Activated CD4-positive, alpha-beta memory T cell treated with anti-CD3 and anti-CD28 coated beads, Interleukin-2, amount 10 ng/mL, durations not matched to agents 7 days and 5 days (primary cell): ENCODE results near the gene SOX6. TPM values are rescaled to one million over a fixed set of nuclear protein-coding genes. Genes with fewer than 3 reads are reported as not detected.

Experiments
- CTCF ChIA-PET: fragments of 350-600 bp; sonication (Branson Sonifier 250); formaldehyde crosslinking; loops from one replicate; lab custom pipeline; 2021; ENCODE audit warnings: antibody characterized with exemption, inconsistent platforms; lab: Charles Lee
- POLR2A ChIA-PET: fragments of 350-600 bp; sonication (Branson Sonifier 250); formaldehyde crosslinking; loops from one replicate; lab custom pipeline; 2021; ENCODE audit warnings: antibody characterized with exemption; lab: Charles Lee
- DNase-seq: peaks from one replicate; pipeline ENCODE4 v3.0.0-alpha.2; 2020
- H3K27ac Mint-ChIP-seq: one replicate; pipeline ENCODE4 v1.8.0; 2021; ENCODE audit warnings: mild to moderate bottlenecking, mixed read lengths
- H3K27me3 Mint-ChIP-seq: one replicate; pipeline ENCODE4 v1.8.0; 2021; ENCODE audit warnings: mixed read lengths
- H3K36me3 Mint-ChIP-seq: one replicate; pipeline ENCODE4 v1.8.0; 2021; ENCODE audit warnings: low read depth, mixed read lengths
- H3K4me1 Mint-ChIP-seq: one replicate; pipeline ENCODE4 v1.8.0; 2021; ENCODE audit warnings: mixed read lengths
- H3K4me3 Mint-ChIP-seq: one replicate; pipeline ENCODE4 v1.8.0; 2021; ENCODE audit warnings: mild to moderate bottlenecking, mixed read lengths
- H3K9me3 Mint-ChIP-seq: one replicate; pipeline ENCODE4 v1.8.0; 2021; ENCODE audit warnings: mixed read lengths
- total RNA-seq, 2 experiments: library from RNA; stranded (reverse); gene quantifications; one replicate each; pipeline ENCODE4 v1.2.3, GENCODE V29; 2021

SOX6 gene
- total RNA-seq, 2 experiments from 2014 or later, result not detected

GRCh38 chr11:16180868-16181267 is 175.5 kb downstream of the SOX6 start:
- no peaks in the 10 kb centered on the region for H3K36me3 Mint-ChIP-seq
- H3K9me3 Mint-ChIP-seq, result no peaks in the 10 kb centered on the region
- H3K27ac Mint-ChIP-seq, result no peak overlapping the region
- H3K27me3 Mint-ChIP-seq, result no peaks in the 10 kb centered on the region
- ChIA-PET CTCF (no interaction called here), POLR2A (no interaction called here)
- H3K4me3 Mint-ChIP-seq, result no peak overlapping the region
- no peaks in the 10 kb centered on the region for H3K4me1 Mint-ChIP-seq
- DNase-seq, result no peak

- H3K4me1 Mint-ChIP-seq, result no peaks in the 10 kb centered on the region
- no peak for DNase-seq
- H3K27me3 Mint-ChIP-seq, result no peaks in the 10 kb centered on the region
- no peak overlapping the region for H3K4me3 Mint-ChIP-seq
- no peaks in the 10 kb centered on the region for H3K36me3 Mint-ChIP-seq
- CTCF ChIA-PET, result no interaction called here
- no peak overlapping the region for H3K27ac Mint-ChIP-seq
- POLR2A ChIA-PET, result no interaction called here
- H3K9me3 Mint-ChIP-seq, result no peaks in the 10 kb centered on the region
Observed at GRCh38 chr11:16179676-16180075, 176.7 kb downstream of the SOX6 start.

GRCh38 chr11:16178273-16178672 is 178.1 kb downstream of the SOX6 start:
- CTCF ChIA-PET, result no interaction called here
- no peak for DNase-seq
- no peaks in the 10 kb centered on the region for H3K36me3 Mint-ChIP-seq
- no peaks in the 10 kb centered on the region for H3K27me3 Mint-ChIP-seq
- H3K4me1 Mint-ChIP-seq, result no peaks in the 10 kb centered on the region
- H3K9me3 Mint-ChIP-seq, result no peaks in the 10 kb centered on the region
- POLR2A ChIA-PET, result no interaction called here
- no peak overlapping the region for H3K4me3 Mint-ChIP-seq
- H3K27ac Mint-ChIP-seq, result no peak overlapping the region

- Mint-ChIP-seq H3K36me3 (no peaks in the 10 kb centered on the region), H3K4me1 (no peaks in the 10 kb centered on the region), H3K27ac (no peak overlapping the region), H3K4me3 (no peak overlapping the region), H3K27me3 (no peaks in the 10 kb centered on the region), H3K9me3 (no peaks in the 10 kb centered on the region)
- CTCF ChIA-PET, result no interaction called here
- DNase-seq, result no peak
- POLR2A ChIA-PET, result no interaction called here
Observed at GRCh38 chr11:16177688-16178087, 178.7 kb downstream of the SOX6 start.

GRCh38 chr11:16173798-16174197 is 182.5 kb downstream of the SOX6 start:
- no peaks in the 10 kb centered on the region for H3K9me3 Mint-ChIP-seq
- no peak overlapping the region for H3K27ac Mint-ChIP-seq
- ChIA-PET CTCF (no interaction called here), POLR2A (no interaction called here)
- H3K36me3 Mint-ChIP-seq, result no peaks in the 10 kb centered on the region
- no peak for DNase-seq
- H3K4me3 Mint-ChIP-seq, result no peak overlapping the region
- no peaks in the 10 kb centered on the region for H3K4me1 Mint-ChIP-seq
- H3K27me3 Mint-ChIP-seq, result no peaks in the 10 kb centered on the region

- Mint-ChIP-seq H3K36me3 (no peaks in the 10 kb centered on the region), H3K27me3 (no peaks in the 10 kb centered on the region), H3K9me3 (no peaks in the 10 kb centered on the region), H3K27ac (no peak overlapping the region), H3K4me3 (no peak overlapping the region), H3K4me1 (no peaks in the 10 kb centered on the region)
- ChIA-PET POLR2A (no interaction called here), CTCF (no interaction called here)
- DNase-seq, result no peak
Observed at GRCh38 chr11:16171882-16172281, 184.5 kb downstream of the SOX6 start.

- H3K4me1 Mint-ChIP-seq, result no peaks in the 10 kb centered on the region
- no peaks in the 10 kb centered on the region for H3K9me3 Mint-ChIP-seq
- no peak for DNase-seq
- CTCF ChIA-PET, result no interaction called here
- no peak overlapping the region for H3K4me3 Mint-ChIP-seq
- H3K27me3 Mint-ChIP-seq, result no peaks in the 10 kb centered on the region
- no peaks in the 10 kb centered on the region for H3K36me3 Mint-ChIP-seq
- POLR2A ChIA-PET, result no interaction called here
- H3K27ac Mint-ChIP-seq, result no peak overlapping the region
Observed at GRCh38 chr11:16169956-16170847, 186.1 kb downstream of the SOX6 start.

GRCh38 chr11:16169541-16169940 is 186.8 kb downstream of the SOX6 start:
- H3K27ac Mint-ChIP-seq, result no peak overlapping the region
- DNase-seq, result no peak
- no peaks in the 10 kb centered on the region for H3K9me3 Mint-ChIP-seq
- H3K27me3 Mint-ChIP-seq, result no peaks in the 10 kb centered on the region
- ChIA-PET POLR2A (no interaction called here), CTCF (no interaction called here)
- no peak overlapping the region for H3K4me3 Mint-ChIP-seq
- H3K4me1 Mint-ChIP-seq, result no peaks in the 10 kb centered on the region
- no peaks in the 10 kb centered on the region for H3K36me3 Mint-ChIP-seq

GRCh38 chr11:16167706-16168487 is 188.4 kb downstream of the SOX6 start:
- H3K4me1 Mint-ChIP-seq, result no peaks in the 10 kb centered on the region
- H3K36me3 Mint-ChIP-seq, result no peaks in the 10 kb centered on the region
- H3K27me3 Mint-ChIP-seq, result no peaks in the 10 kb centered on the region
- DNase-seq, result no peak
- H3K27ac Mint-ChIP-seq, result no peak overlapping the region
- H3K9me3 Mint-ChIP-seq, result peaks cover 2% of the 10 kb centered on the region
- no peak overlapping the region for H3K4me3 Mint-ChIP-seq
- ChIA-PET CTCF (no interaction called here), POLR2A (no interaction called here)

- H3K4me3 Mint-ChIP-seq, result no peak overlapping the region
- H3K27me3 Mint-ChIP-seq, result no peaks in the 10 kb centered on the region
- H3K9me3 Mint-ChIP-seq, result peaks cover 2% of the 10 kb centered on the region
- no peaks in the 10 kb centered on the region for H3K4me1 Mint-ChIP-seq
- H3K36me3 Mint-ChIP-seq, result no peaks in the 10 kb centered on the region
- DNase-seq, result no peak
- ChIA-PET CTCF (no interaction called here), POLR2A (no interaction called here)
- no peak overlapping the region for H3K27ac Mint-ChIP-seq
Observed at GRCh38 chr11:16166571-16166970, 189.8 kb downstream of the SOX6 start.

- H3K4me1 Mint-ChIP-seq, result no peaks in the 10 kb centered on the region
- ChIA-PET POLR2A (no interaction called here), CTCF (no interaction called here)
- H3K9me3 Mint-ChIP-seq, result peaks cover 2% of the 10 kb centered on the region
- DNase-seq, result no peak
- no peak overlapping the region for H3K4me3 Mint-ChIP-seq
- H3K27me3 Mint-ChIP-seq, result no peaks in the 10 kb centered on the region
- no peak overlapping the region for H3K27ac Mint-ChIP-seq
- no peaks in the 10 kb centered on the region for H3K36me3 Mint-ChIP-seq
Observed at GRCh38 chr11:16160146-16160545, 196.2 kb downstream of the SOX6 start.

- Mint-ChIP-seq H3K4me3 (no peak overlapping the region), H3K27ac (no peak overlapping the region), H3K27me3 (no peaks in the 10 kb centered on the region), H3K9me3 (peaks cover under 1% of the 10 kb centered on the region), H3K36me3 (no peaks in the 10 kb centered on the region), H3K4me1 (no peaks in the 10 kb centered on the region)
- no peak for DNase-seq
- ChIA-PET POLR2A (no interaction called here), CTCF (no interaction called here)
Observed at GRCh38 chr11:16158426-16158994, 197.8 kb downstream of the SOX6 start.

GRCh38 chr11:16157327-16157726 is 199.0 kb downstream of the SOX6 start:
- H3K4me1 Mint-ChIP-seq, result no peaks in the 10 kb centered on the region
- POLR2A ChIA-PET, result no interaction called here
- DNase-seq, result no peak
- no peak overlapping the region for H3K27ac Mint-ChIP-seq
- H3K9me3 Mint-ChIP-seq, result no peaks in the 10 kb centered on the region
- H3K36me3 Mint-ChIP-seq, result no peaks in the 10 kb centered on the region
- CTCF ChIA-PET, result no interaction called here
- no peaks in the 10 kb centered on the region for H3K27me3 Mint-ChIP-seq
- no peak overlapping the region for H3K4me3 Mint-ChIP-seq
